ENCODE measurements around the gene OSBPL2. TPM values are rescaled to one million over a fixed set of nuclear protein-coding genes. Genes with fewer than 3 reads are reported as not detected.

OSBPL2 gene
- polyA plus RNA-seq, 4 donors: 19.9 to 36.9 (median 29.3) TPM

GRCh38 chr20:62258499-62259293, 20.4 kb downstream of the OSBPL2 start:
- H3K4me3 ChIP-seq (ENCODE audit: low read depth in 1 of 3, low read length in 3 of 3): no peak overlapping the region
- no peaks in the 10 kb centered on the region for H3K4me1 ChIP-seq (ENCODE audit: control insufficient read depth in 3 of 3, insufficient read depth in 2 of 3, low read depth in 1 of 3, low read length in 2 of 3)
- no peaks in the 10 kb centered on the region for H3K9me3 ChIP-seq (ENCODE audit: control insufficient read depth in 2 of 2, insufficient read depth in 1 of 2, low read depth in 1 of 2, low read length in 1 of 2)
- no peak overlapping the region for H3K27ac ChIP-seq (ENCODE audit: low read depth in 1 of 3, low read length in 2 of 3)
- no peak for FAIRE-seq
- 83 to 89% (median 88%) methylated on average over 20 of the region's 20 CpGs for whole genome bisulfite sequencing, 3 donors
- peaks cover 13 to 78% (median 24%) of the 10 kb centered on the region in 3 donors for H3K36me3 ChIP-seq (ENCODE audit: control insufficient read depth in 3 of 3, insufficient read depth in 2 of 3, low read depth in 1 of 3, low read length in 3 of 3)
- no peak for DNase-seq
- H3K27me3 ChIP-seq (ENCODE audit: control insufficient read depth in 3 of 3, insufficient read depth in 3 of 3, low read length in 3 of 3): no peaks in the 10 kb centered on the region

GRCh38 chr20:62259294-62259565, 20.9 kb downstream of the OSBPL2 start:
- Histone ChIP-seq H3K4me3 (ENCODE audit: low read depth in 1 of 3, low read length in 3 of 3) (no peak overlapping the region), H3K9me3 (ENCODE audit: control insufficient read depth in 2 of 2, insufficient read depth in 1 of 2, low read depth in 1 of 2, low read length in 1 of 2) (peaks cover 0 to 3% of the 10 kb centered on the region in 2 donors), H3K4me1 (ENCODE audit: control insufficient read depth in 3 of 3, insufficient read depth in 2 of 3, low read depth in 1 of 3, low read length in 2 of 3) (no peaks in the 10 kb centered on the region), H3K36me3 (ENCODE audit: control insufficient read depth in 3 of 3, insufficient read depth in 2 of 3, low read depth in 1 of 3, low read length in 3 of 3) (peaks cover 16 to 79% (median 24%) of the 10 kb centered on the region in 3 donors), H3K27ac (ENCODE audit: low read depth in 1 of 3, low read length in 2 of 3) (no peak overlapping the region), H3K27me3 (ENCODE audit: control insufficient read depth in 3 of 3, insufficient read depth in 3 of 3, low read length in 3 of 3) (no peaks in the 10 kb centered on the region)
- 91 to 94% (median 92%) methylated on average over 8 of the region's 8 CpGs for WGBS, 3 donors
- FAIRE-seq: no peak
- no peak for DNase-seq

GRCh38 chr20:62262064-62262463, 23.7 kb downstream of the OSBPL2 start:
- no peaks in the 10 kb centered on the region for H3K4me1 ChIP-seq (ENCODE audit: control insufficient read depth in 3 of 3, insufficient read depth in 2 of 3, low read depth in 1 of 3, low read length in 2 of 3)
- DNase-seq: no peak
- no peak overlapping the region for H3K27ac ChIP-seq (ENCODE audit: low read depth in 1 of 3, low read length in 2 of 3)
- peaks cover 19 to 81% (median 20%) of the 10 kb centered on the region in 3 donors for H3K36me3 ChIP-seq (ENCODE audit: control insufficient read depth in 3 of 3, insufficient read depth in 2 of 3, low read depth in 1 of 3, low read length in 3 of 3)
- no peak overlapping the region for H3K4me3 ChIP-seq (ENCODE audit: low read depth in 1 of 3, low read length in 3 of 3)
- FAIRE-seq: no peak
- no peaks in the 10 kb centered on the region for H3K27me3 ChIP-seq (ENCODE audit: control insufficient read depth in 3 of 3, insufficient read depth in 3 of 3, low read length in 3 of 3)
- 94 to 95% (median 94%) methylated on average over 10 of the region's 10 CpGs for WGBS, 3 donors
- H3K9me3 ChIP-seq (ENCODE audit: control insufficient read depth in 2 of 2, insufficient read depth in 1 of 2, low read depth in 1 of 2, low read length in 1 of 2): peaks cover 0 to 15% of the 10 kb centered on the region in 2 donors

- no peak for FAIRE-seq
- H3K4me3 ChIP-seq (ENCODE audit: low read depth in 1 of 3, low read length in 3 of 3): no peak overlapping the region
- peaks cover 19 to 83% (median 20%) of the 10 kb centered on the region in 3 donors for H3K36me3 ChIP-seq (ENCODE audit: control insufficient read depth in 3 of 3, insufficient read depth in 2 of 3, low read depth in 1 of 3, low read length in 3 of 3)
- no peaks in the 10 kb centered on the region for H3K27me3 ChIP-seq (ENCODE audit: control insufficient read depth in 3 of 3, insufficient read depth in 3 of 3, low read length in 3 of 3)
- peaks cover 0 to 15% of the 10 kb centered on the region in 2 donors for H3K9me3 ChIP-seq (ENCODE audit: control insufficient read depth in 2 of 2, insufficient read depth in 1 of 2, low read depth in 1 of 2, low read length in 1 of 2)
- no peak for DNase-seq
- no peaks in the 10 kb centered on the region for H3K4me1 ChIP-seq (ENCODE audit: control insufficient read depth in 3 of 3, insufficient read depth in 2 of 3, low read depth in 1 of 3, low read length in 2 of 3)
- WGBS, 3 donors: 96 to 97% (median 96%) methylated on average over 14 of the region's 14 CpGs
- no peak overlapping the region for H3K27ac ChIP-seq (ENCODE audit: low read depth in 1 of 3, low read length in 2 of 3)
Measured at GRCh38 chr20:62263396-62263795, 25.1 kb downstream of the OSBPL2 start.

GRCh38 chr20:62265365-62265764, 27.0 kb downstream of the OSBPL2 start:
- Histone ChIP-seq H3K36me3 (ENCODE audit: control insufficient read depth in 3 of 3, insufficient read depth in 2 of 3, low read depth in 1 of 3, low read length in 3 of 3) (peaks cover 9 to 86% (median 20%) of the 10 kb centered on the region in 3 donors), H3K4me1 (ENCODE audit: control insufficient read depth in 3 of 3, insufficient read depth in 2 of 3, low read depth in 1 of 3, low read length in 2 of 3) (no peaks in the 10 kb centered on the region), H3K9me3 (ENCODE audit: control insufficient read depth in 2 of 2, insufficient read depth in 1 of 2, low read depth in 1 of 2, low read length in 1 of 2) (peaks cover 0 to 15% of the 10 kb centered on the region in 2 donors), H3K27ac (ENCODE audit: low read depth in 1 of 3, low read length in 2 of 3) (no peak overlapping the region), H3K4me3 (ENCODE audit: low read depth in 1 of 3, low read length in 3 of 3) (no peak overlapping the region), H3K27me3 (ENCODE audit: control insufficient read depth in 3 of 3, insufficient read depth in 3 of 3, low read length in 3 of 3) (no peaks in the 10 kb centered on the region)
- FAIRE-seq (no peak), DNase-seq (no peak)
- 97 to 100% (median 98%) methylated on average over 1 of the region's 1 CpG for WGBS, 3 donors

- Histone ChIP-seq H3K4me1 (ENCODE audit: control insufficient read depth in 3 of 3, insufficient read depth in 2 of 3, low read depth in 1 of 3, low read length in 2 of 3) (no peaks in the 10 kb centered on the region), H3K4me3 (ENCODE audit: low read depth in 1 of 3, low read length in 3 of 3) (no peak overlapping the region), H3K27ac (ENCODE audit: low read depth in 1 of 3, low read length in 2 of 3) (no peak overlapping the region), H3K27me3 (ENCODE audit: control insufficient read depth in 3 of 3, insufficient read depth in 3 of 3, low read length in 3 of 3) (no peaks in the 10 kb centered on the region), H3K9me3 (ENCODE audit: control insufficient read depth in 2 of 2, insufficient read depth in 1 of 2, low read depth in 1 of 2, low read length in 1 of 2) (peaks cover 0 to 15% of the 10 kb centered on the region in 2 donors), H3K36me3 (ENCODE audit: control insufficient read depth in 3 of 3, insufficient read depth in 2 of 3, low read depth in 1 of 3, low read length in 3 of 3) (peaks cover 7 to 82% (median 20%) of the 10 kb centered on the region in 3 donors)
- DNase-seq (no peak), FAIRE-seq (no peak)
- 91 to 93% (median 93%) methylated on average over 10 of the region's 10 CpGs for WGBS, 3 donors
Measured at GRCh38 chr20:62266340-62266739, 28.0 kb downstream of the OSBPL2 start.

GRCh38 chr20:62266851-62267250, 28.5 kb downstream of the OSBPL2 start:
- Histone ChIP-seq H3K27me3 (ENCODE audit: control insufficient read depth in 3 of 3, insufficient read depth in 3 of 3, low read length in 3 of 3) (no peaks in the 10 kb centered on the region), H3K27ac (ENCODE audit: low read depth in 1 of 3, low read length in 2 of 3) (no peak overlapping the region), H3K4me3 (ENCODE audit: low read depth in 1 of 3, low read length in 3 of 3) (no peak overlapping the region), H3K4me1 (ENCODE audit: control insufficient read depth in 3 of 3, insufficient read depth in 2 of 3, low read depth in 1 of 3, low read length in 2 of 3) (no peaks in the 10 kb centered on the region), H3K36me3 (ENCODE audit: control insufficient read depth in 3 of 3, insufficient read depth in 2 of 3, low read depth in 1 of 3, low read length in 3 of 3) (peaks cover 5 to 82% (median 20%) of the 10 kb centered on the region in 3 donors), H3K9me3 (ENCODE audit: control insufficient read depth in 2 of 2, insufficient read depth in 1 of 2, low read depth in 1 of 2, low read length in 1 of 2) (peaks cover 0 to 15% of the 10 kb centered on the region in 2 donors)
- DNase-seq (no peak), FAIRE-seq (no peak)
- WGBS, 3 donors: 95 to 97% (median 95%) methylated on average over 13 of the region's 13 CpGs

GRCh38 chr20:62267543-62267942, 29.2 kb downstream of the OSBPL2 start:
- Histone ChIP-seq H3K27me3 (ENCODE audit: control insufficient read depth in 3 of 3, insufficient read depth in 3 of 3, low read length in 3 of 3) (no peaks in the 10 kb centered on the region), H3K27ac (ENCODE audit: low read depth in 1 of 3, low read length in 2 of 3) (no peak overlapping the region), H3K4me3 (ENCODE audit: low read depth in 1 of 3, low read length in 3 of 3) (no peak overlapping the region), H3K4me1 (ENCODE audit: control insufficient read depth in 3 of 3, insufficient read depth in 2 of 3, low read depth in 1 of 3, low read length in 2 of 3) (no peaks in the 10 kb centered on the region), H3K36me3 (ENCODE audit: control insufficient read depth in 3 of 3, insufficient read depth in 2 of 3, low read depth in 1 of 3, low read length in 3 of 3) (peaks cover 2 to 82% (median 20%) of the 10 kb centered on the region in 3 donors), H3K9me3 (ENCODE audit: control insufficient read depth in 2 of 2, insufficient read depth in 1 of 2, low read depth in 1 of 2, low read length in 1 of 2) (peaks cover 0 to 15% of the 10 kb centered on the region in 2 donors)
- WGBS, 3 donors: 86 to 93% (median 93%) methylated on average over 10 of the region's 10 CpGs
- DNase-seq (no peak), FAIRE-seq (no peak)
